ENCODE data around the gene ABHD8.

Gene ABHD8

DNA sequence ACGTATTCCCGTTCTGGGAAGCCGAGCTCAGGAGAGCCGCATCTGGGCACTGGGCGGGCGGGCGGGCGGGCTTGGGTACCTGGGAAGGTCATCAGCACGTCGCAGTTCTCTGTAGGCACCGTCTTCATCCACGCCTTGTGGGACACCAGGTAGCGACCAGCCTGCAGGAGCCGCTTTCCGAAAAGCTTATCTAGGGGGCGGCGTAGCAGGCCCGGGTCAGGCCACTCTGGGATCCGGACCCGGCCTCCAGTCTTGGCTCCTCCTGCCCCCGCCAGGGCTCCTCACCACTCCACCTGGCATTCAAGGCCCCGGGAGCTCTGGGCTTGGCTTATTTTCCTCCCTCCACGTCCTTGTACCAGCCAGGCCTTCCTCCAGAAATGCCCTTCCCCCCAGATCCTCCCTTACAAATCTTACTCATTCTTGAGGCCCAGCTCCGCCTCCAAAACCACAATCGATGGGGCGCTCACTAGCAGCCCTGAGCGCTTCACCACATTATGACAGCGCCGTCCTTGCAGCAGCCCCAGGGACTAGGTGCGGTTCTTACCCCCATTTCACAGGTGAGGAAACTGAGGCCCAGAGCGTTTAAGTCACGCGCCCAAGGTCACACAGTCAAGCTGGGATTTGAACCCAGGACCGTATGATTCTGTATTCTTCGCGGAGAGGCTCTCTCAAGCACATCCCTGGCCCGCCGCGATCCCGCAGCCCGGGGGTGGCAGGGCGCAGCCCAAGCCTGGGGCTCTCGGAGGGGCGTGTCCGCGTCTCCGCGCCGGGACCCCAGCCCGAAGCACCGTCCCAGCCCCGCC lies 30.6 kb upstream of the ABHD8 start:
- DNase-seq (ENCODE audit: low read depth, low spot score) = peak; percentile 82

GRCh38 chr19:17332677-17333581 lies 29.7 kb upstream of the ABHD8 start:
- DNase-seq (ENCODE audit: low read depth, low spot score) = peak; percentile 43

DNA sequence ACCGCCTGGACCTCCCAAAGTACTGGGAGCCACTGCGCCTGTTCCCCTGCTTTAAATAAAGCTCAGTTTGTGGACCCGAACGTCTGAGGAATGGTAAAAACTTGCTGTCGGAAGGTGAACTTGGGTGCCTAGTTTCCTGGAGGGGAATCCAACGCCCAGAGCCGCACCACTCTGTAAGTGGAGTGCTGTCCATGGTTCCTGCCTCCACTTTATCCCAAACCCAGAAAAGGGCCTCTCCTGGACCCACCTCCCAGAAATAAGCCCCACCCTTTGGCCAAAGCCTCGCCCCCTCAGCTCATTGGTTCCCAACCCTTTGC lies 29.1 kb upstream of the ABHD8 start:
- no peak for DNase-seq (ENCODE audit: low read depth, low spot score)

DNA sequence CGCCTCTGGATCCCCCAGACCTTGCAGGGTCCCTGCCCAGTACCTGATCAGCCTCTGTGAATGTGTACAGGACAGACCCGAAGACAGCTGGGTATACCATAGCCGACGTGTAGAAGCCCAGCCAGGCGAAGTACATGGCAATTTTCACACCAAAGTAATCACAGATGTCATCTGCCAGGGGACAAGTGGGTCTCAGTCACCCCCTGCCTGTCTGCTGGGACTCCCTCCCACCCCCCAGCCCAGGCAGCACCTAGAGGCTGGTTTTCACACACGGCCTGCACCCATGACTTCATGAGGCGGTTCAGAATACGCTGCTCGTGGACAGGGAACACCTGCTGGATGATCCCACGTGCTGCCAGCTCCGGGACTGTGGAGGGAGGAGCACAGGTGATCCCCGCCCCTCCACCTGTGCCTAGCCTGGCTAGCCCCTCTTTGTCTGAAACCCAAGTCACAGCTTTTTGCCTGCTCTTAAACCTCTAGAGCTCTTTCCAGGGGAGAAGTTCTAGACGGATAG lies 27.9 kb upstream of the ABHD8 start:
- no peak for DNase-seq (ENCODE audit: low read depth, low spot score)

- no peak for DNase-seq (ENCODE audit: low read depth, low spot score)
Observed at GRCh38 chr19:17330262-17331044, 27.2 kb upstream of the ABHD8 start.

- no peak for DNase-seq (ENCODE audit: low read depth, low spot score)
Observed at GRCh38 chr19:17329366-17330261, 26.4 kb upstream of the ABHD8 start.

- DNase-seq (ENCODE audit: low read depth, low spot score) = no peak
Observed at GRCh38 chr19:17328517-17329365, 25.5 kb upstream of the ABHD8 start.

DNA sequence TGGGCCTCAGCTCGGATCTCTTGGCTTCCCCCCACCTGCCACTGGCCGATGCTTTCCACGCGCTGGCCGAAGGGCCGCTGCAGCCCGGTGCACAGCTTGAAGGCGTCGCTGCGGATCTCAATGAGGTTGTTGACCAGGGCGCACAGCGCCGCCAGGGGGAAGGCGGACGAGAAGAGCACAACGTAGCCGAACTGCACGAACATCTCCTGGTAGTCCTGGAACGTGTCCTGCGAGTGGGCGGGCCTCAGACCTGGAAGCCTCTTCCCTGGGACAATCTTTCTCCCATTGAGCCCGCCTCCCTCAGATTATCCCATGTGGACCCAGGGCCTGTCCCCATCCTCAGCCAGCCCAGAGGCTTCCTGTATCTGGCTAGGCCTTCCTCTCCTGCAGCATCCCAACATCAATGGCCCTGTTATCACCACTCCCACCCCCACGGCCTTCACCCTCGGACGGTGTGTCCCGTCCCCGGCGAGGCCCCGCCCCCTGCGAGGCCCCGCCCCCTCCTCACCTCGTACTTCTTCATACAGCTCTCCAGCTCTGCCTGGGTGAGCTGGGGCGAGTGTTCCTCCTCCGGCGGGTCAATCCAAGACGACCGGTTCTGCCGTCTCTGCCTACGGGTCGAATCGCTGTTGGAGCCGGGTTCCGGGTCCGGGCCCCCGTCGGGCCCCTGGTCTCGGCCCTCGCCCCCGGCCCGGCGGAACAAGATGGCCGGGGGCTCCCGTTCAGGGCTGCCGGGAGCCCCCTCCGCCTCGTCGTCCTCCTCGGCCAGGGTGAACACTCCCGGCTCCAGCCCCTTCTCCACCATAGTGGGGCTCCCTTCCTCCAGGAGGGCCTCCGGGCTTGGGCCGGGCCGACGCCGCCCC lies 24.7 kb upstream of the ABHD8 start:
- DNase-seq (ENCODE audit: low read depth, low spot score) = no peak

DNA sequence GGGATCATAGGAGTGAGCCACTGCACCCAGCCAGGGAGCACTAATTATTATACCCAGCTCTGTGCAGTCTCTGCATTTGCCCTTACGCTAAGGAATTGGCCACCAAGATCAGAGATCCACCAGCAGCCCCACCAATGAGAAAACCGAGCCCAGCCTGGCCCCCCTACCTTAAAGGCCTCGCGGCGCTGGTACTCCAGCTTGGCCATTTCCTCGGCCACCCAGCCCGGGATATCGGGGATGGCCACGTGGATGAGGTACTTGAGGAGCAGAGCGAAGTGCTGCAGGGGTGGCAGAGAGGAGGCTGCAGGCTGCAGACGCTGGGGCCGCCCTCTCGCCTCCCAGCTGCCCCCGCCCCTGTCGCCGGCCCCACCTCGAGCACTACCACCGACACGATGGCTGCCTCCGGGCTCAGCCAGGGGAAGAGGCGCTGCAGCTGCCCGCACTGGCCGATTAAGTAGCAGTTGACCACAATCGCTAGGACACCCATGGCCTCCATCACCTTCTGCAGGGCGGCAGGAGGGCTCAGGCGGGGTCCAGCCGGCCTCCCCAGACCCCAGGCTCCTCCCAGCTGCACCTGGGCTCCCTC lies 23.9 kb upstream of the ABHD8 start:
- DNase-seq (ENCODE audit: low read depth, low spot score) = no peak

- no peak for DNase-seq (ENCODE audit: low read depth, low spot score)
Observed at GRCh38 chr19:17326595-17326966, 23.4 kb upstream of the ABHD8 start.

- DNase-seq (ENCODE audit: low read depth, low spot score) = peak; percentile 85
Observed at GRCh38 chr19:17325881-17326594, 22.8 kb upstream of the ABHD8 start.

- no peak for DNase-seq (ENCODE audit: low read depth, low spot score)
Observed at GRCh38 chr19:17325133-17325532, 21.9 kb upstream of the ABHD8 start.

GRCh38 chr19:17324357-17325114 lies 21.3 kb upstream of the ABHD8 start:
- DNase-seq (ENCODE audit: low read depth, low spot score) = no peak

- DNase-seq (ENCODE audit: low read depth, low spot score) = no peak
Observed at GRCh38 chr19:17323964-17324332, 20.7 kb upstream of the ABHD8 start.

DNA sequence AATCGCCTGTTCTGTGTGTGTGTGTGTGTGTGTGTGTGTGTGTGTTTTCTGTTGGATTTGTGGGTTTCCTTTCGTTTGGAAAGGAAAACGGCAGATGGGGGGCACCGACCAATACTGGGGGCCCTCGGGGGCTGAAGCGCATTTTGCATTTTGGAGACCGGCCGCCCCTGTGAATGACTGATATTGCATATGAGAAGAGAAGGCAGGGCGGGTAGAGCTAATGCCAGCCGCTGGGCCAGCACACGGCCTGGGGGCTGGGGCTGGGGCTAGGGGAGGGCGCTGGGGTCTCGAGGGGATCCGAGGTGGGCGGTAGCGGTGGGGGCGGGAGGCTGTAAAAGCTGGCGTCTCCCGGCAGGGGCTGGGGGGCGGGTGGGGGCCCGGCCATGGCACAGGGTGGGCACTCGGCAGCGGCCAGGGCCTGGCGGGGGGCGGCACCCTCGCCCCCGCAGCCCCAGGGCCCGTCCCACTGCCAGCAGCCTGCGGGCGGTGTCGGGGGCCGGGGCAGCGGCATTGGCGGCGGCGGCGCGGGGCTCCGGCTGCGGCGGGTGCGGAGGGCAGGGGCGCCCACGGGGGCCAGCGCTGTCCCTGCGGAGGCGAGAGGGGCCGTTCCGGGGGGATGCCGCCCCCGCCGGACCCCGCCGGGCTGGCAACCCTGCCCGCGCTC lies 20.2 kb upstream of the ABHD8 start:
- no peak for DNase-seq (ENCODE audit: low read depth, low spot score)

- no peak for DNase-seq (ENCODE audit: low read depth, low spot score)
Observed at GRCh38 chr19:17322854-17323253, 19.6 kb upstream of the ABHD8 start.
